Sigmoid colon (tissue), 7 donors: Measurements from ENCODE around the gene GBP6. TPM values are rescaled to one million over a fixed set of nuclear protein-coding genes. Genes with fewer than 3 reads are reported as not detected.

Experiments
- DNase-seq: peaks from one replicate; pipeline ENCODE4 v3.0.0-alpha.2; 2019
- H3K27ac ChIP-seq, 4 donors: fragments of 200-600 bp; sonication (generic); one replicate each; pipeline ENCODE4 v1.5.1; 2016 to 2019; ENCODE audit warnings: mild to moderate bottlenecking in 1 of 4
- H3K27me3 ChIP-seq, 3 donors: fragments of 200-600 bp; sonication (generic); one replicate each; pipeline ENCODE4 v1.5.1; 2019; ENCODE audit warnings: mild to moderate bottlenecking in 1 of 3
- H3K36me3 ChIP-seq, 4 donors: fragments of 200-600 bp; sonication (generic); one replicate each; pipeline ENCODE4 v1.5.1; 2016 to 2019
- H3K4me1 ChIP-seq, 4 donors: fragments of 200-600 bp; sonication (generic); one replicate each; pipeline ENCODE4 v1.5.1; 2017 to 2019
- H3K4me3 ChIP-seq, 4 donors: fragments of 200-600 bp; sonication (generic); one replicate each; pipeline ENCODE4 v1.5.1; 2017 to 2019; ENCODE audit warnings: mild to moderate bottlenecking in 2 of 4, moderate library complexity in 1 of 4
- H3K9me3 ChIP-seq, 4 donors: fragments of 200-600 bp in 3 of 4; sonication (generic) in 3 of 4; one replicate each; pipeline versions ENCODE4 v1.5.1 to v1.6.1; 2013 to 2019
- EP300 ChIP-seq, 4 donors: sonication (generic); formaldehyde crosslinking; IDR thresholded peaks; one replicate each; pipeline ENCODE4 v1.6.1; 2017; ENCODE audit warnings: antibody characterized with exemption in 4 of 4
- POLR2A ChIP-seq, 2 donors: fragments of 450-650 bp; IDR thresholded peaks; one replicate each; pipeline ENCODE4 v1.6.1; 2016; ENCODE audit warnings: antibody characterized with exemption in 2 of 2, mild to moderate bottlenecking in 2 of 2, moderate library complexity in 2 of 2
- POLR2AphosphoS5 ChIP-seq, 4 donors: sonication (generic); formaldehyde crosslinking; IDR thresholded peaks; one replicate each; pipeline ENCODE4 v1.6.1; 2017; ENCODE audit warnings: antibody characterized with exemption in 4 of 4
- WGBS, 2 donors: extraction: QIAGEN DNeasy Blood & Tissue Kit; methylation state at CpG; one replicate each; pipeline ENCODE4 v1.1.7; 2013; 5-methylcytosine and 5-hydroxymethylcytosine counted together
- intact Hi-C: fragments of 100-400 bp; cut with DNase I; formaldehyde crosslinking; loops from one replicate; pipeline ENCODE4 v1.15.1; 2023
- polyA plus RNA-seq, 3 donors: library from polyadenylated mRNA; stranded (reverse); fragments of 200-250 nt; gene quantifications; one replicate each; pipeline ENCODE4 v1.2.3, GENCODE V29; 2013
- total RNA-seq, 4 donors: library from RNA; depleted of rRNA; stranded (reverse); fragments of >200 nt; gene quantifications; one replicate each; pipeline ENCODE4 v1.1.0, GENCODE V29; 2016
- TF ChIP-seq, protein P1 (sequence below), 4 experiments: fragments of 450-650 bp in 3 of 4; fragments of 200-600 bp in 1 of 4; IDR thresholded peaks; one replicate each; pipeline ENCODE4 v1.5.1; 2016 to 2019; ENCODE audit warnings: antibody characterized with exemption in 4 of 4, mild to moderate bottlenecking in 3 of 4, moderate library complexity in 2 of 4
- donor health status: healthy with polysubstance abuse.
- donor health status: Bipolar disorder and iron deficiency.
- donor health status: healthy.

The GBP6 gene
- total and polyA plus RNA-seq, 7 donors: 0.09 to 0.60 TPM; not detected in 5

- no peaks in the 10 kb centered on the region for H3K9me3 ChIP-seq
- H3K27ac ChIP-seq: no peak overlapping the region
- no peak overlapping the region for H3K4me3 ChIP-seq
- intact Hi-C loops: no loop called here
- no peaks in the 10 kb centered on the region for H3K27me3 ChIP-seq
- no peak for DNase-seq
- no peaks in the 10 kb centered on the region for H3K4me1 ChIP-seq
- TF ChIP-seq POLR2A (IDR thresholded peaks at IDR 0.05): no peak
- no peak for TF ChIP-seq POLR2AphosphoS5 (IDR thresholded peaks at IDR 0.05)
- TF ChIP-seq, protein P1, sequence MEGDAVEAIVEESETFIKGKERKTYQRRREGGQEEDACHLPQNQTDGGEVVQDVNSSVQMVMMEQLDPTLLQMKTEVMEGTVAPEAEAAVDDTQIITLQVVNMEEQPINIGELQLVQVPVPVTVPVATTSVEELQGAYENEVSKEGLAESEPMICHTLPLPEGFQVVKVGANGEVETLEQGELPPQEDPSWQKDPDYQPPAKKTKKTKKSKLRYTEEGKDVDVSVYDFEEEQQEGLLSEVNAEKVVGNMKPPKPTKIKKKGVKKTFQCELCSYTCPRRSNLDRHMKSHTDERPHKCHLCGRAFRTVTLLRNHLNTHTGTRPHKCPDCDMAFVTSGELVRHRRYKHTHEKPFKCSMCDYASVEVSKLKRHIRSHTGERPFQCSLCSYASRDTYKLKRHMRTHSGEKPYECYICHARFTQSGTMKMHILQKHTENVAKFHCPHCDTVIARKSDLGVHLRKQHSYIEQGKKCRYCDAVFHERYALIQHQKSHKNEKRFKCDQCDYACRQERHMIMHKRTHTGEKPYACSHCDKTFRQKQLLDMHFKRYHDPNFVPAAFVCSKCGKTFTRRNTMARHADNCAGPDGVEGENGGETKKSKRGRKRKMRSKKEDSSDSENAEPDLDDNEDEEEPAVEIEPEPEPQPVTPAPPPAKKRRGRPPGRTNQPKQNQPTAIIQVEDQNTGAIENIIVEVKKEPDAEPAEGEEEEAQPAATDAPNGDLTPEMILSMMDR (IDR thresholded peaks at IDR 0.05): no peak
- no peak for TF ChIP-seq EP300 (IDR thresholded peaks at IDR 0.05)
- H3K36me3 ChIP-seq: no peaks in the 10 kb centered on the region
Observed at GRCh38 chr1:89378001-89378400, 14.1 kb downstream of the GBP6 start.

DNA sequence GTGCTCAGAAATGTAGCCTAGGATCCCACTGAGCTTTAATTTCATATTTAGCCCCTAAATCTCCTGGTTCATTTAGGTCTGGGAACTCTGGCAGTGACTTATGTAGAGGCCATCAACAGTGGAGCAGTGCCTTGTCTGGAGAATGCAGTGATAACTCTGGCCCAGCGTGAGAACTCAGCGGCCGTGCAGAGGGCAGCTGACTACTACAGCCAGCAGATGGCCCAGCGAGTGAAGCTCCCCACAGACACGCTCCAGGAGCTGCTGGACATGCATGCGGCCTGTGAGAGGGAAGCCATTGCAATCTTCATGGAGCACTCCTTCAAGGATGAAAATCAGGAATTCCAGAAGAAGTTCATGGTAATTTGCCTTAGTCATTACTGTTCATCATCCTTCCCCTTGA is 17.8 kb downstream of the GBP6 start:
- Histone ChIP-seq H3K4me1 (no peaks in the 10 kb centered on the region), H3K9me3 (no peaks in the 10 kb centered on the region), H3K4me3 (no peak overlapping the region), H3K27me3 (no peaks in the 10 kb centered on the region), H3K27ac (no peak overlapping the region), H3K36me3 (no peaks in the 10 kb centered on the region)
- 90 to 94% methylated on average over 6 of the region's 6 CpGs for WGBS, 2 donors
- TF ChIP-seq POLR2AphosphoS5 (IDR thresholded peaks at IDR 0.05) (no peak), EP300 (IDR thresholded peaks at IDR 0.05) (no peak)
- no peak for DNase-seq
- intact Hi-C loops: no loop called here

GRCh38 chr1:89382479-89382878 is 18.6 kb downstream of the GBP6 start:
- H3K4me1 ChIP-seq: no peaks in the 10 kb centered on the region
- H3K27ac ChIP-seq: no peak overlapping the region
- DNase-seq: no peak
- H3K36me3 ChIP-seq: no peaks in the 10 kb centered on the region
- no peaks in the 10 kb centered on the region for H3K9me3 ChIP-seq
- intact Hi-C loops: no loop called here
- H3K4me3 ChIP-seq: no peak overlapping the region
- H3K27me3 ChIP-seq: no peaks in the 10 kb centered on the region
- no peak for TF ChIP-seq EP300 (IDR thresholded peaks at IDR 0.05)
- no peak for TF ChIP-seq POLR2AphosphoS5 (IDR thresholded peaks at IDR 0.05)
- TF ChIP-seq POLR2A (IDR thresholded peaks at IDR 0.05): no peak

DNA sequence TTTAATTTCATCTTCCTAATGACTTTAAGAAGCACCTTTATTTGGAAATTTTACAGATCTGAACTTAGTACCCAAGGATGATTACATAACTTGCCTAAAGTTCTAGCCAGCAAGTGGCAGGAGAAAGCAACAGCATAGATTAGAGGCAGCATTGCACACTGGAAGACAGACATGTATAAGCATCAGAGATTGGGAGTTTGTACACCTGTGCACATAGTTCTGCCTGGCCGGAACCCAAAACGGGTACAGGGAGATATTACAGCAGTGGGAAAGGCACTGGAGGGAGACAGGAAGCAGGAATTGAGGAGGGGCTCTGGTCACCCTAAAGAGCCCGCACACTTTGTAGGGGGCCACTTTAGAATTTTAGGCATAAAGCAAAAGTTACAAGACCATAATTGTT is 19.3 kb downstream of the GBP6 start:
- intact Hi-C loops: no loop called here
- no peak overlapping the region for H3K27ac ChIP-seq
- 81 to 89% methylated on average over 3 of the region's 3 CpGs for WGBS, 2 donors
- H3K36me3 ChIP-seq: no peaks in the 10 kb centered on the region
- no peak overlapping the region for H3K4me3 ChIP-seq
- no peaks in the 10 kb centered on the region for H3K9me3 ChIP-seq
- no peaks in the 10 kb centered on the region for H3K27me3 ChIP-seq
- H3K4me1 ChIP-seq: no peaks in the 10 kb centered on the region
- no peak for TF ChIP-seq EP300 (IDR thresholded peaks at IDR 0.05)
- no peak for TF ChIP-seq POLR2AphosphoS5 (IDR thresholded peaks at IDR 0.05)
- no peak for TF ChIP-seq POLR2A (IDR thresholded peaks at IDR 0.05)
- TF ChIP-seq, protein P1 (IDR thresholded peaks at IDR 0.05): no peak
- no peak for DNase-seq

DNA sequence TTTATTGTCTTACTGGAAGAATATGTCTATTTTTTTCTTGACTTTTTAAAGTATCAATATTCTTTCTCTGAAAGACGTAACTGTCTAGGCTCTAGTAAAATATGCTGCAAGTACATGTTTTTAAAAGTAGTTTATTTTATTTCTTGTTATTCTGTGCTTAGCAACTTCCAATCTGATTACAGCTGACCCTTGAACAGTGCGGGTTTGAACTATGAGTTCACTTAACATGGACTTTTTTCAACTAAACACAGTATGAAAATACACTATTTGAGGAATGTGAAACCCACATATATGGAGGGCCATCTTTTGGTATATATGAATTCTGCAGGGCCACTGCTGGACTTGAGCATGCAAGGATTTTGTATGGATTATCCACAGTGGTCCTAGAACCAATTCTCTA is 26.8 kb downstream of the GBP6 start:
- Histone ChIP-seq H3K4me3 (no peak overlapping the region), H3K27ac (no peak overlapping the region), H3K9me3 (no peaks in the 10 kb centered on the region), H3K27me3 (no peaks in the 10 kb centered on the region), H3K4me1 (no peaks in the 10 kb centered on the region), H3K36me3 (no peaks in the 10 kb centered on the region)
- intact Hi-C loops: no loop called here
- no peak for DNase-seq
- TF ChIP-seq POLR2A (IDR thresholded peaks at IDR 0.05) (no peak), POLR2AphosphoS5 (IDR thresholded peaks at IDR 0.05) (no peak), EP300 (IDR thresholded peaks at IDR 0.05) (no peak)
- TF ChIP-seq, protein P1 (IDR thresholded peaks at IDR 0.05): no peak
- WGBS, 2 donors: 92 to 94% methylated on average over 2 of the region's 2 CpGs

DNA sequence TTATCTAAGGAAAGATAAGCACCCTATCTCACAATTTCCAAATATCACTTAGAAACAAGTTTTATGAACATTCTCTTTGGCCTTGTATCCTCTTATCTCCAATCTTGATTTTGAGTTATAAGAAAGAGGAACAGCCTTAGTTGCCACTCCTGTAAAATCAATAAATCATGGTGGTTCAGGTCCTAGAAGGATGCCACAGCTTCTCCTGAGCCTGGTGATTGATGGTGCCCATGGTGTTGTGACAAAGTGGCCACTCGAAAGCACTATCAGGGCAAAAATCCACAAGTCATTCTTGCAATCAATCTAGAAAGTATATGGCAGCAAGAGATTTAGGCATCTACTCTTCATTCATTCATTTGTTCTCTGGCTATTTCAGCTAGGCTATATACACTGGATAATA is 27.8 kb downstream of the GBP6 start:
- TF ChIP-seq, protein P1 (IDR thresholded peaks at IDR 0.05): no peak
- TF ChIP-seq POLR2AphosphoS5 (IDR thresholded peaks at IDR 0.05) (no peak), EP300 (IDR thresholded peaks at IDR 0.05) (no peak), POLR2A (IDR thresholded peaks at IDR 0.05) (no peak)
- no peak for DNase-seq
- WGBS, 2 donors: 68 to 88% methylated on average over 1 of the region's 1 CpG
- no peak overlapping the region for H3K4me3 ChIP-seq
- no peaks in the 10 kb centered on the region for H3K4me1 ChIP-seq
- intact Hi-C loops: no loop called here
- no peaks in the 10 kb centered on the region for H3K27me3 ChIP-seq
- H3K9me3 ChIP-seq: no peaks in the 10 kb centered on the region
- H3K36me3 ChIP-seq: no peaks in the 10 kb centered on the region
- no peak overlapping the region for H3K27ac ChIP-seq
